SH-SY5Y (cell line): Measurements from ENCODE around the gene MSANTD3.

ENCODE experiments used
- GATA2 ChIP-seq: IDR thresholded peaks from 2 replicates; pipeline ENCODE4 v1.6.1; 2011; ENCODE audit warnings: mild to moderate bottlenecking, low read depth, low read length
- GATA3 ChIP-seq: IDR thresholded peaks from 2 replicates; pipeline ENCODE4 v1.6.1; 2011; ENCODE audit warnings: low read depth, mild to moderate bottlenecking, low read length, moderate library complexity

GRCh38 chr9:100397529-100398266 lies 29.2 kb upstream of the MSANTD3 start:
- TF ChIP-seq GATA2 (no peak), GATA3 (no peak)
